ENCODE measurements around the gene LTBP1.

Gene LTBP1

GRCh38 chr2:32990556-32990955 lies 43.8 kb downstream of the LTBP1 start:
- Histone ChIP-seq H3F3A (ENCODE audit: control insufficient read depth, insufficient read depth) (no peaks in the 10 kb centered on the region), H3K4me1 (ENCODE audit: control insufficient read depth, low read length) (no peaks in the 10 kb centered on the region), H4K20me1 (ENCODE audit: control insufficient read depth, insufficient read depth, low read depth, low read length) (no peaks in the 10 kb centered on the region), H3K79me2 (ENCODE audit: control insufficient read depth, low read length) (peaks cover 99% of the 10 kb centered on the region), H3K9me3 (ENCODE audit: control insufficient read depth, insufficient read depth, low read length) (no peaks in the 10 kb centered on the region), H3K36me3 (ENCODE audit: control insufficient read depth, low read length) (peaks cover 43% of the 10 kb centered on the region), H3K4me2 (ENCODE audit: low read length) (no peak overlapping the region), H3K27ac (ENCODE audit: low read depth, low read length) (no peak overlapping the region), H3K27me3 (ENCODE audit: control insufficient read depth, low read length) (no peaks in the 10 kb centered on the region), H3K9me2 (replicated peaks; ENCODE audit: control insufficient read depth, low read length) (no peaks in the 10 kb centered on the region), H3K4me3 (ENCODE audit: low read length) (no peak overlapping the region)
- no peak for TF ChIP-seq EZH2phosphoT487 (IDR thresholded peaks at IDR 0.05; ENCODE audit: borderline replicate concordance, low read length)
- TF ChIP-seq CTCF (IDR thresholded peaks at IDR 0.05; ENCODE audit: low read depth, low read length, poor library complexity, severe bottlenecking), result no peak

- no peak overlapping the region for H3K4me2 ChIP-seq (ENCODE audit: low read length)
- H4K20me1 ChIP-seq (ENCODE audit: control insufficient read depth, insufficient read depth, low read depth, low read length), result no peaks in the 10 kb centered on the region
- no peaks in the 10 kb centered on the region for H3K9me3 ChIP-seq (ENCODE audit: control insufficient read depth, insufficient read depth, low read length)
- no peaks in the 10 kb centered on the region for H3K27me3 ChIP-seq (ENCODE audit: control insufficient read depth, low read length)
- H3K4me1 ChIP-seq (ENCODE audit: control insufficient read depth, low read length), result no peaks in the 10 kb centered on the region
- H3F3A ChIP-seq (ENCODE audit: control insufficient read depth, insufficient read depth), result no peaks in the 10 kb centered on the region
- TF ChIP-seq EZH2phosphoT487 (IDR thresholded peaks at IDR 0.05; ENCODE audit: borderline replicate concordance, low read length) (no peak), CTCF (IDR thresholded peaks at IDR 0.05; ENCODE audit: low read depth, low read length, poor library complexity, severe bottlenecking) (no peak)
- no peaks in the 10 kb centered on the region for H3K9me2 ChIP-seq (replicated peaks; ENCODE audit: control insufficient read depth, low read length)
- no peak overlapping the region for H3K4me3 ChIP-seq (ENCODE audit: low read length)
- H3K36me3 ChIP-seq (ENCODE audit: control insufficient read depth, low read length), result peaks cover 35% of the 10 kb centered on the region
- peaks cover 99% of the 10 kb centered on the region for H3K79me2 ChIP-seq (ENCODE audit: control insufficient read depth, low read length)
- H3K27ac ChIP-seq (ENCODE audit: low read depth, low read length), result no peak overlapping the region
These were observed 44.5 kb downstream of the LTBP1 start for GRCh38 chr2:32991091-32991845.

- no peaks in the 10 kb centered on the region for H4K20me1 ChIP-seq (ENCODE audit: control insufficient read depth, insufficient read depth, low read depth, low read length)
- no peak overlapping the region for H3K4me3 ChIP-seq (ENCODE audit: low read length)
- TF ChIP-seq CTCF (IDR thresholded peaks at IDR 0.05; ENCODE audit: low read depth, low read length, poor library complexity, severe bottlenecking) (no peak), EZH2phosphoT487 (IDR thresholded peaks at IDR 0.05; ENCODE audit: borderline replicate concordance, low read length) (no peak)
- H3K4me1 ChIP-seq (ENCODE audit: control insufficient read depth, low read length), result no peaks in the 10 kb centered on the region
- H3K9me2 ChIP-seq (replicated peaks; ENCODE audit: control insufficient read depth, low read length), result no peaks in the 10 kb centered on the region
- no peaks in the 10 kb centered on the region for H3F3A ChIP-seq (ENCODE audit: control insufficient read depth, insufficient read depth)
- no peaks in the 10 kb centered on the region for H3K9me3 ChIP-seq (ENCODE audit: control insufficient read depth, insufficient read depth, low read length)
- no peak overlapping the region for H3K27ac ChIP-seq (ENCODE audit: low read depth, low read length)
- peaks cover 99% of the 10 kb centered on the region for H3K79me2 ChIP-seq (ENCODE audit: control insufficient read depth, low read length)
- no peaks in the 10 kb centered on the region for H3K27me3 ChIP-seq (ENCODE audit: control insufficient read depth, low read length)
- H3K36me3 ChIP-seq (ENCODE audit: control insufficient read depth, low read length), result peaks cover 19% of the 10 kb centered on the region
- H3K4me2 ChIP-seq (ENCODE audit: low read length), result no peak overlapping the region
These were observed 46.3 kb downstream of the LTBP1 start for GRCh38 chr2:32993005-32993539.

Data from DOHH2 (cell line).